MG63 (cell line): ENCODE data around the gene HDAC2. TPM values are rescaled to one million over a fixed set of nuclear protein-coding genes. Genes with fewer than 3 reads are reported as not detected.

ENCODE experiments used
- DNase-seq: peaks from one replicate; pipeline ENCODE4 v3.0.0-alpha.2; 2020
- H3K27me3 ChIP-seq: fragments of 250-450 bp; sonication (Bioruptor Pico); 2 replicates; pipeline ENCODE4 v1.5.1; 2020; ENCODE audit warnings: mild to moderate bottlenecking, moderate library complexity
- H3K36me3 ChIP-seq: fragments of 250-450 bp; sonication (Bioruptor Pico); 2 replicates; pipeline ENCODE4 v1.5.1; 2020; ENCODE audit warnings: mild to moderate bottlenecking, moderate library complexity
- H3K4me3 ChIP-seq: fragments of 250-450 bp; sonication (Bioruptor Pico); 2 replicates; pipeline ENCODE4 v1.5.1; 2020; ENCODE audit warnings: mild to moderate bottlenecking, moderate library complexity
- H3K9me3 ChIP-seq: fragments of 250-450 bp; sonication (Bioruptor Pico); 2 replicates; pipeline ENCODE4 v1.5.1; 2020; ENCODE audit warnings: mild to moderate bottlenecking, moderate library complexity
- total RNA-seq: library from RNA; depleted of rRNA; stranded (reverse); fragments of >200 nt; shearing (Covaris generic); gene quantifications from 2 replicates; pipeline ENCODE4 v1.2.3, GENCODE V29; 2014; ENCODE audit warnings: low replicate concordance

Gene HDAC2
- total RNA-seq, 1 experiment from 2014 or later, result 163 TPM

GRCh38 chr6:113982055-113982550, 11.2 kb upstream of the HDAC2 start:
- Histone ChIP-seq H3K9me3 (no peaks in the 10 kb centered on the region), H3K4me3 (no peak overlapping the region), H3K27me3 (no peaks in the 10 kb centered on the region), H3K36me3 (no peaks in the 10 kb centered on the region)
- DNase-seq, result no peak

GRCh38 chr6:113980937-113981554, 10.1 kb upstream of the HDAC2 start:
- Histone ChIP-seq H3K36me3 (no peaks in the 10 kb centered on the region), H3K9me3 (no peaks in the 10 kb centered on the region), H3K27me3 (no peaks in the 10 kb centered on the region), H3K4me3 (no peak overlapping the region)
- DNase-seq, result no peak

- Histone ChIP-seq H3K4me3 (no peak overlapping the region), H3K27me3 (no peaks in the 10 kb centered on the region), H3K9me3 (no peaks in the 10 kb centered on the region), H3K36me3 (no peaks in the 10 kb centered on the region)
- no peak for DNase-seq
Observed at GRCh38 chr6:113979937-113980336, 9.0 kb upstream of the HDAC2 start.

- Histone ChIP-seq H3K27me3 (no peaks in the 10 kb centered on the region), H3K4me3 (no peak overlapping the region), H3K36me3 (no peaks in the 10 kb centered on the region), H3K9me3 (no peaks in the 10 kb centered on the region)
- peak; percentile 21 for DNase-seq
Observed at GRCh38 chr6:113978084-113978675, 7.2 kb upstream of the HDAC2 start.

GRCh38 chr6:113976806-113977205, 5.9 kb upstream of the HDAC2 start:
- Histone ChIP-seq H3K27me3 (no peaks in the 10 kb centered on the region), H3K9me3 (no peaks in the 10 kb centered on the region), H3K36me3 (no peaks in the 10 kb centered on the region), H3K4me3 (no peak overlapping the region)
- DNase-seq, result no peak

GRCh38 chr6:113971741-113972140, 793 bp upstream of the HDAC2 start:
- no peaks in the 10 kb centered on the region for H3K9me3 ChIP-seq
- no peaks in the 10 kb centered on the region for H3K27me3 ChIP-seq
- no peaks in the 10 kb centered on the region; the same call in 1 of the 2 replicates for H3K36me3 ChIP-seq
- no peak for DNase-seq
- peak overlapping the region; percentile 94 for H3K4me3 ChIP-seq

- peak overlapping the region; percentile 94 for H3K4me3 ChIP-seq
- no peaks in the 10 kb centered on the region for H3K9me3 ChIP-seq
- H3K36me3 ChIP-seq, result peaks cover 5% of the 10 kb centered on the region
- DNase-seq, result peak; percentile 60
- no peaks in the 10 kb centered on the region for H3K27me3 ChIP-seq
Observed at GRCh38 chr6:113969888-113970804, 802 bp downstream of the HDAC2 start.

GRCh38 chr6:113968472-113968871, 2.5 kb downstream of the HDAC2 start:
- no peaks in the 10 kb centered on the region for H3K27me3 ChIP-seq
- peak overlapping the region; percentile 94 for H3K4me3 ChIP-seq
- peaks cover 3% of the 10 kb centered on the region; the same call in 1 of the 2 replicates for H3K9me3 ChIP-seq
- no peak for DNase-seq
- peaks cover 14% of the 10 kb centered on the region for H3K36me3 ChIP-seq

GRCh38 chr6:113967777-113968176, 3.2 kb downstream of the HDAC2 start:
- Histone ChIP-seq H3K36me3 (peaks cover 16% of the 10 kb centered on the region), H3K27me3 (no peaks in the 10 kb centered on the region), H3K4me3 (no peak overlapping the region), H3K9me3 (peaks cover 3% of the 10 kb centered on the region; the same call in 1 of the 2 replicates)
- no peak for DNase-seq

GRCh38 chr6:113960795-113961194, 10.2 kb downstream of the HDAC2 start:
- Histone ChIP-seq H3K27me3 (no peaks in the 10 kb centered on the region), H3K4me3 (no peak overlapping the region), H3K36me3 (peaks cover 41% of the 10 kb centered on the region), H3K9me3 (peaks cover 3% of the 10 kb centered on the region; the same call in 1 of the 2 replicates)
- no peak for DNase-seq

GRCh38 chr6:113959235-113959634, 11.7 kb downstream of the HDAC2 start:
- peaks cover 49% of the 10 kb centered on the region for H3K36me3 ChIP-seq
- no peak for DNase-seq
- H3K27me3 ChIP-seq, result no peaks in the 10 kb centered on the region
- H3K4me3 ChIP-seq, result no peak overlapping the region
- peaks cover 3% of the 10 kb centered on the region; the same call in 1 of the 2 replicates for H3K9me3 ChIP-seq

- H3K9me3 ChIP-seq, result no peaks in the 10 kb centered on the region
- H3K27me3 ChIP-seq, result no peaks in the 10 kb centered on the region
- peaks cover 73% of the 10 kb centered on the region for H3K36me3 ChIP-seq
- no peak for DNase-seq
- no peak overlapping the region for H3K4me3 ChIP-seq
Observed at GRCh38 chr6:113954653-113955052, 16.3 kb downstream of the HDAC2 start.

- Histone ChIP-seq H3K36me3 (peaks cover 72% of the 10 kb centered on the region), H3K9me3 (no peaks in the 10 kb centered on the region)
- DNase-seq, result no peak
Observed at GRCh38 chr6:113953346-113953745, 17.6 kb downstream of the HDAC2 start.

GRCh38 chr6:113949499-113949898, 21.4 kb downstream of the HDAC2 start:
- Histone ChIP-seq H3K9me3 (no peaks in the 10 kb centered on the region), H3K27me3 (no peaks in the 10 kb centered on the region), H3K36me3 (peaks cover 60% of the 10 kb centered on the region), H3K4me3 (no peak overlapping the region)
- no peak for DNase-seq

More at GRCh38 chr6:113953346-113953745, 17.6 kb downstream of the HDAC2 start:
- Histone ChIP-seq H3K4me3 (no peak overlapping the region), H3K27me3 (no peaks in the 10 kb centered on the region)

GRCh38 chr6:113944701-113945100, 26.2 kb downstream of the HDAC2 start:
- no peaks in the 10 kb centered on the region for H3K27me3 ChIP-seq
- DNase-seq, result no peak
- H3K9me3 ChIP-seq, result no peaks in the 10 kb centered on the region
- no peak overlapping the region for H3K4me3 ChIP-seq
- H3K36me3 ChIP-seq, result peaks cover 67% of the 10 kb centered on the region

GRCh38 chr6:113939825-113940224, 31.1 kb downstream of the HDAC2 start:
- no peak for DNase-seq
- Histone ChIP-seq H3K9me3 (no peaks in the 10 kb centered on the region), H3K36me3 (peaks cover 63% of the 10 kb centered on the region), H3K4me3 (no peak overlapping the region), H3K27me3 (no peaks in the 10 kb centered on the region)
